Kidney (tissue), 14 donors: ENCODE results near the gene FOXL2. TPM values are rescaled to one million over a fixed set of nuclear protein-coding genes. Genes with fewer than 3 reads are reported as not detected.

Experiments used
- DNase-seq, 5 donors: peaks; one replicate each; pipeline ENCODE4 v3.0.0-alpha.2; 2013 to 2020
- FAIRE-seq: peaks from 2 replicates; lab custom pipeline; 2012; peaks lifted over from hg19 to GRCh38; lab: Jason Lieb, UNC
- H3K27ac ChIP-seq, 2 donors: one replicate each; pipeline ENCODE4 v1.7.0; 2013; ENCODE audit warnings: low read depth in 2 of 2, low read length in 2 of 2, inconsistent platforms in 1 of 2
- H3K27me3 ChIP-seq: one replicate; pipeline ENCODE4 v1.7.1; 2013; ENCODE audit warnings: low read length, inconsistent platforms; ENCODE audit not compliant: control insufficient read depth, insufficient read depth
- H3K36me3 ChIP-seq, 3 donors: one replicate each; pipeline versions ENCODE4 v1.7.0 to v1.7.1; 2013; ENCODE audit warnings: low read length in 3 of 3, control low read depth in 1 of 3, inconsistent platforms in 1 of 3; ENCODE audit not compliant: insufficient read depth in 3 of 3, control insufficient read depth in 2 of 3
- H3K4me1 ChIP-seq, 3 donors: one replicate each; pipeline versions ENCODE4 v1.7.0 to v1.7.1; 2013; ENCODE audit warnings: low read length in 3 of 3, inconsistent platforms in 1 of 3, low read depth in 1 of 3; ENCODE audit not compliant: control insufficient read depth in 2 of 3, insufficient read depth in 2 of 3
- H3K4me3 ChIP-seq, 3 donors: one replicate each; pipeline versions ENCODE4 v1.7.0 to v1.8.1; 2013; ENCODE audit warnings: low read length in 3 of 3, control low read depth in 1 of 3, inconsistent platforms in 1 of 3
- H3K9ac ChIP-seq, 3 donors: one replicate each; pipeline versions ENCODE4 v1.7.0 to v1.7.1; 2013; ENCODE audit warnings: low read length in 3 of 3, control low read depth in 1 of 3, inconsistent platforms in 1 of 3
- H3K9me3 ChIP-seq, 3 donors: one replicate each; pipeline versions ENCODE4 v1.7.0 to v1.7.1; 2013; ENCODE audit warnings: low read length in 3 of 3, control low read depth in 1 of 3, inconsistent platforms in 1 of 3; ENCODE audit not compliant: control insufficient read depth in 2 of 3, insufficient read depth in 1 of 3
- CTCF ChIP-seq: IDR thresholded peaks from 3 replicates; pipeline ENCODE4 v1.5.1; 2012; ENCODE audit warnings: mild to moderate bottlenecking, moderate library complexity, borderline replicate concordance; ENCODE audit not compliant: insufficient read depth; ENCODE audit errors: extremely low read depth
- intact Hi-C: fragments of 100-400 bp; cut with DNase I; formaldehyde crosslinking; loops from one replicate; pipeline ENCODE4 v1.11.1; 2022
- polyA plus RNA-seq: library from polyadenylated mRNA; stranded (reverse); fragments of 350-450 nt; fragmentation: Illumina TruSeq; extraction: RNeasy Lipid Tissue Mini Kit (QIAGEN cat#74804); gene quantifications from one replicate; pipeline ENCODE4 v1.2.3, GENCODE V29; 2014; ENCODE audit warnings: low read depth, low replicate concordance; ENCODE audit not compliant: insufficient read depth
- total RNA-seq: library from RNA; stranded (reverse); fragmentation: NEBNext Ultra II Directional; extraction: Animal tissue kit (Norgen Biotek cat#: 25700); gene quantifications from one replicate; pipeline ENCODE4 v1.2.1, GENCODE V29; 2021
- donor health status: control.
- donor health status: control.
- donor health status: control.
- donor health status: control.
- donor health status: control.
- donor health status: DM: yes; HTN: yes; CAD: no.
- donor health status: Normal renal cell carcinoma (clear cell type).

Gene FOXL2
- total and polyA plus RNA-seq, 2 donors from 2014 or later, result not detected

- FAIRE-seq (no peak), DNase-seq (peak in 2 of 5 donors; percentile 46 to 89)
- no peak overlapping the region for H3K9ac ChIP-seq
- H3K27ac ChIP-seq, result no peak overlapping the region
- H3K36me3 ChIP-seq, result no peaks in the 10 kb centered on the region
- no peaks in the 10 kb centered on the region for H3K27me3 ChIP-seq
- peaks cover 0 to 6% (median 4%) of the 10 kb centered on the region in 3 donors for H3K4me1 ChIP-seq
- H3K4me3 ChIP-seq, result no peak overlapping the region
- intact Hi-C loops, result loop anchor here (5.0 kb wide), 1 partner anchor 325 kb away; the partner anchor contains the start of gene CEP70
- H3K9me3 ChIP-seq, result no peaks in the 10 kb centered on the region
- no peak for TF ChIP-seq CTCF
These were observed 30.1 kb downstream of the FOXL2 start for GRCh38 chr3:138916824-138917223.

- no peaks in the 10 kb centered on the region for H3K36me3 ChIP-seq
- peak overlapping the region; percentile 72 to 89 (median 86) for H3K4me3 ChIP-seq
- H3K4me1 ChIP-seq, result peaks cover 0 to 6% (median 4%) of the 10 kb centered on the region in 3 donors
- H3K9ac ChIP-seq, result peak overlapping the region; percentile 69 to 88 (median 80)
- peak; percentile 81 for TF ChIP-seq CTCF
- peak overlapping the region; percentile 92 for H3K27ac ChIP-seq
- intact Hi-C loops, result loop anchor here (5.0 kb wide), 1 partner anchor 324 kb away; the partner anchor contains the start of gene CEP70
- no peaks in the 10 kb centered on the region for H3K27me3 ChIP-seq
- peak; percentile 94 to 98 (median 95) for DNase-seq
- H3K9me3 ChIP-seq, result no peaks in the 10 kb centered on the region
- no peak for FAIRE-seq
These were observed 31.1 kb downstream of the FOXL2 start for GRCh38 chr3:138915503-138916498.

GRCh38 chr3:138914870-138915502, 32.0 kb downstream of the FOXL2 start:
- no peaks in the 10 kb centered on the region for H3K36me3 ChIP-seq
- peak overlapping the region in 1 of 3 donors; percentile 52 for H3K9ac ChIP-seq
- peak overlapping the region; percentile 47 to 92 for H3K27ac ChIP-seq
- H3K9me3 ChIP-seq, result no peaks in the 10 kb centered on the region
- intact Hi-C loops, result loop anchor here (5.0 kb wide), 1 partner anchor 323 kb away; the partner anchor contains the start of gene CEP70
- TF ChIP-seq CTCF, result no peak
- H3K4me3 ChIP-seq, result peak overlapping the region; percentile 36 to 86 (median 64)
- FAIRE-seq (no peak), DNase-seq (no peak)
- peaks cover 0 to 6% (median 4%) of the 10 kb centered on the region in 3 donors for H3K4me1 ChIP-seq
- H3K27me3 ChIP-seq, result no peaks in the 10 kb centered on the region
